GM12801 (cell line): ENCODE data around the gene SPCS1.

Experiments used
- CTCF ChIP-seq: IDR thresholded peaks from one replicate; pipeline ENCODE4 v1.5.1; 2011; ENCODE audit warnings: control low read depth; ENCODE audit not compliant: insufficient read length; ENCODE audit errors: extremely low read depth

The SPCS1 gene

GRCh38 chr3:52710512-52710911 is 4.6 kb downstream of the SPCS1 start:
- TF ChIP-seq CTCF: no peak

GRCh38 chr3:52712291-52713212 is 6.6 kb downstream of the SPCS1 start:
- no peak for TF ChIP-seq CTCF

GRCh38 chr3:52714335-52715302 is 8.7 kb downstream of the SPCS1 start:
- no peak for TF ChIP-seq CTCF

GRCh38 chr3:52715714-52716305 is 9.9 kb downstream of the SPCS1 start:
- no peak for TF ChIP-seq CTCF

GRCh38 chr3:52719618-52720017 is 13.7 kb downstream of the SPCS1 start:
- TF ChIP-seq CTCF: no peak

GRCh38 chr3:52721002-52721729 is 15.3 kb downstream of the SPCS1 start:
- TF ChIP-seq CTCF: no peak
